Measurements from ENCODE around the gene CDNF. TPM values are rescaled to one million over a fixed set of nuclear protein-coding genes. Genes with fewer than 3 reads are reported as not detected.
A peak's percentile ranks its signal among the peaks of the same experiment; 100 is the strongest.

Gene CDNF
- total RNA-seq, 1 donor from 2014 or later, result 1.3 TPM

GRCh38 chr10:14774797-14775196 lies 63.0 kb downstream of the CDNF start, which contains the start of gene FAM107B:
Gene FAM107B (minus strand): TSS chr10:14774897. CDS start chr10:14774663, 234 bp downstream.
- TF ChIP-seq CTCF (IDR thresholded peaks at IDR 0.05), result no peak
- Histone ChIP-seq H3K4me1 (peaks cover 10% of the 10 kb centered on the region), H3K27ac (no peak within 1 kb of the TSS), H3K27me3 (ENCODE audit: low read depth) (no peaks in the 10 kb centered on the region), H3K4me3 (no peak within 1 kb of the TSS), H3K9me3 (no peaks in the 10 kb centered on the region), H3K36me3 (no peaks in the 10 kb centered on the region)
- ATAC-seq (no peak), DNase-seq (no peak)
- intact Hi-C loops (cut with DNase I), result no loop called here

GRCh38 chr10:14774214-14774580 lies 63.6 kb downstream of the CDNF start:
- peaks cover 9% of the 10 kb centered on the region for H3K4me1 ChIP-seq
- DNase-seq, result no peak
- ATAC-seq, result no peak
- no peaks in the 10 kb centered on the region for H3K27me3 ChIP-seq (ENCODE audit: low read depth)
- TF ChIP-seq CTCF (IDR thresholded peaks at IDR 0.05), result no peak
- no peaks in the 10 kb centered on the region for H3K9me3 ChIP-seq
- intact Hi-C loops (cut with DNase I), result no loop called here
- no peaks in the 10 kb centered on the region for H3K36me3 ChIP-seq
- no peak overlapping the region for H3K27ac ChIP-seq
- H3K4me3 ChIP-seq, result no peak overlapping the region

DNA sequence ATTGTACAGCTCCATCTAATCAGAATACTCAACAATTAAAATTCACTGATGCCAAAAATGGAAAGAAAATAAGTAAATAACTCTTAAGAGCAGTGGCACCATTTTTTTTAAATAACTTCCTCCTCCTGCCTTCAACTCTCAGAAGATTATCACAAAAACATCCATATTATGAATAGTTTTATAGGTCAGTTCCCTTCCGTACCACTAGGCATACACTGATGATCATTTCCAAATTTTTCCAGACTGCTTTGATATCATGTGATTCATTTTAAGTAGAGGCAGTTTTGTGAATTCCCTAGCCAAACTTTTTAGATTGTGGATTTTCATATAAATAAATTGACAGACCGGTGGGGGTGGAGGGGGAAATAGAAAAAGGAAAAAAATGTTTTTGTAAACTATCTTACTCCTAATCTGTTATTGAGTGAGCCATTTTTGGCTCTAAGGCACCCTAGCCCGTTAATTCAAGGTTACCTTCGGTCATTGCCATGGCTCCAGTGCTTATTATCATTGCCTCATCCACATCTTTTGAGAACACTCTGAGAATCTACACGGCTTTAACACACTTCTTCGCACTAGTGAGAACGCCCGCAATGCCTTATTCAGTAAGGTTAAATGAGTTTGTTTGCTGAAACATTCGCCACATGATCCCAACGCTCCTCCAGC lies 64.2 kb downstream of the CDNF start:
- no peaks in the 10 kb centered on the region for H3K27me3 ChIP-seq (ENCODE audit: low read depth)
- H3K4me3 ChIP-seq, result no peak overlapping the region
- intact Hi-C loops (cut with DNase I), result no loop called here
- TF ChIP-seq CTCF (IDR thresholded peaks at IDR 0.05), result no peak
- no peaks in the 10 kb centered on the region for H3K9me3 ChIP-seq
- no peaks in the 10 kb centered on the region for H3K36me3 ChIP-seq
- H3K4me1 ChIP-seq, result peaks cover 4% of the 10 kb centered on the region
- ATAC-seq (peak in 1 of 2 donors; percentile 53), DNase-seq (no peak)
- H3K27ac ChIP-seq, result no peak overlapping the region

GRCh38 chr10:14772399-14772798 lies 65.4 kb downstream of the CDNF start:
- TF ChIP-seq CTCF (IDR thresholded peaks at IDR 0.05), result no peak
- Histone ChIP-seq H3K9me3 (no peaks in the 10 kb centered on the region), H3K4me3 (no peak overlapping the region), H3K4me1 (no peaks in the 10 kb centered on the region), H3K27me3 (ENCODE audit: low read depth) (no peaks in the 10 kb centered on the region), H3K27ac (no peak overlapping the region), H3K36me3 (no peaks in the 10 kb centered on the region)
- DNase-seq, result no peak
- intact Hi-C loops (cut with DNase I), result no loop called here
- peak; percentile 50 to 59 for ATAC-seq

DNA sequence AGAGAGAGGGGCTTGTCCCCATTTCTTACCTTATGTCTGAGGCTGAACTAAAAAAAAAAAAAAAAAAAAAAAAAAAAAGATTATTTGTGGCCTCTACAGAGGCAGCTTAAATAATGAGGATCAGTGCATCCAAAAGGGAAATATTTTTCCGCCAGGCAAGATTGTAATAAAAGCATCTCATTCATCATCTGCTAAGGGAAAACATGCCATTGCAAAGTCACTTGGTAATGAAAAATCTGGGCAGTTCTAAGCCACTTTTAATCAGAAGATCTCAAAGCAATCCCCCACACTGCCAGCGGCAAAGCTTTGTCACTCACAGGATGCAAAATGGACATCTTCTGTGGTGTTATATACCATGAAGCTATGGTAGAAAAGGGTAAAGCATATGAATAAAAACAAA lies 66.9 kb downstream of the CDNF start:
- intact Hi-C loops (cut with DNase I), result no loop called here
- ATAC-seq, result no peak
- no peak overlapping the region for H3K4me3 ChIP-seq

More for the DNA sequence above, 66.9 kb downstream of the CDNF start:
- H3K27me3 ChIP-seq (ENCODE audit: low read depth), result no peaks in the 10 kb centered on the region
- no peaks in the 10 kb centered on the region for H3K36me3 ChIP-seq
- DNase-seq, result no peak
- H3K27ac ChIP-seq, result no peak overlapping the region
- no peaks in the 10 kb centered on the region for H3K9me3 ChIP-seq
- no peaks in the 10 kb centered on the region for H3K4me1 ChIP-seq
- TF ChIP-seq CTCF (IDR thresholded peaks at IDR 0.05), result no peak

Other genes with a start within 250 kb of the CDNF start
- gene FAM107B, start 63.1 kb downstream of the CDNF start, total RNA-seq, result 75.4 TPM
- gene HSPA14, start 269 bp upstream of the CDNF start, total RNA-seq, result 10.4 TPM
- gene MSANTD7, start 269 bp upstream of the CDNF start, total RNA-seq, result 8.0 TPM
- gene SUV39H2, start 40.8 kb upstream of the CDNF start, total RNA-seq, result 4.3 TPM
- 13.6 TPM for gene DCLRE1C, start 116.1 kb upstream of the CDNF start, total RNA-seq
- gene MEIG1, start 121.4 kb upstream of the CDNF start, total RNA-seq, result 0.95 TPM
- 1.7 TPM for gene OLAH, start 205.9 kb upstream of the CDNF start, total RNA-seq